Measurements from ENCODE around the gene F8A2.
"Not testable (repeated sequence)": the region's sequence is repeated elsewhere in the genome, so short reads cannot be mapped to it uniquely, and the experiment has no call there.

F8A2 gene

GRCh38 chrX:155381843-155382528 is at the start of gene F8A2:
F8A2 (plus strand) TSS chrX:155382095; CDS start chrX:155382115, 20 bp downstream.
- not testable (repeated sequence) for DNase-seq

- DNase-seq: no peak
These were observed 48.3 kb upstream of the F8A2 start for GRCh38 chrX:155333544-155334100.

- DNase-seq: no peak
These were observed 47.2 kb upstream of the F8A2 start, which contains the start of gene CLIC2 for GRCh38 chrX:155334486-155335336. CLIC2 (minus strand) TSS chrX:155334614; CDS start chrX:155334427, 187 bp downstream.

- DNase-seq: not testable (repeated sequence)
These were observed 46.6 kb upstream of the F8A2 start for GRCh38 chrX:155335337-155335712.

DNA sequence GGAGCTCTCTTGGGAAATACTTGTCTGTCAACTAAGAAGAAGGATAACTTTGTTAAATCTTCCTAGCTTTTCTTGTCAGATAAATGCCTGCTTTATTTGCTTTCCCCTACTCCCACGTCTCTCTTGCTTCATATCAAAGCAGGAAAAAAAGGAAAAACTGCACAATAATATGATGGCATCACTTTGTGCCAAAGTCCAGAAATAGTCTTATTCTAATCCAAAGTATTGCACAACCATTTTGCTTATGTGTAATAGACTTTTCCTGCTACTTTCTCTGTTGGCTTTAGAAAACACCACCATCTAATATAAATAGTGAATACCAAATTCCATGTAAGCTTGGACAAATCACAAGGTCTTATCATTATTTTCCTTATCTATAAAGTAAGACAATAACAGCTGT is 36.2 kb upstream of the F8A2 start:
- not testable (repeated sequence) for DNase-seq

GRCh38 chrX:155349448-155349847 is 32.4 kb upstream of the F8A2 start:
- not testable (repeated sequence) for DNase-seq

DNA sequence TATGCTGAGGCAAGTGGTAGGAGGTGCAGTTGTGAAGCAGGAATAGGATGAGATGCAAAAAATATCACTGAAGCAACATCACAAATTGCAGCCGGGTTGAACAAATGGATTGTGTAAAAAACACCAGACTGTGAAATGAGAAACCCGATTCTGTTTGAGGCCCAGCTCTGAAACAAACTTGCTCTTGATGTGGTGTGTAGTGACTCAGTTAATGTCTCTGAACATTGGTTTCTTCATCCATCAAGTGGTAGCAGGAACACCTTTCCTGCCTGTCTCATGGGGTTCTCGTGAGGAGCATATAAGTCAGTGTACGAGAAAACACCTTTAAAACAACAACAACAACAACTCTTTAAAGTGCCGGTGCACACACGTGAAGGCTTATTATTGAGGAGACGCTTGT is 18.2 kb upstream of the F8A2 start:
- DNase-seq: not testable (repeated sequence)

DNA sequence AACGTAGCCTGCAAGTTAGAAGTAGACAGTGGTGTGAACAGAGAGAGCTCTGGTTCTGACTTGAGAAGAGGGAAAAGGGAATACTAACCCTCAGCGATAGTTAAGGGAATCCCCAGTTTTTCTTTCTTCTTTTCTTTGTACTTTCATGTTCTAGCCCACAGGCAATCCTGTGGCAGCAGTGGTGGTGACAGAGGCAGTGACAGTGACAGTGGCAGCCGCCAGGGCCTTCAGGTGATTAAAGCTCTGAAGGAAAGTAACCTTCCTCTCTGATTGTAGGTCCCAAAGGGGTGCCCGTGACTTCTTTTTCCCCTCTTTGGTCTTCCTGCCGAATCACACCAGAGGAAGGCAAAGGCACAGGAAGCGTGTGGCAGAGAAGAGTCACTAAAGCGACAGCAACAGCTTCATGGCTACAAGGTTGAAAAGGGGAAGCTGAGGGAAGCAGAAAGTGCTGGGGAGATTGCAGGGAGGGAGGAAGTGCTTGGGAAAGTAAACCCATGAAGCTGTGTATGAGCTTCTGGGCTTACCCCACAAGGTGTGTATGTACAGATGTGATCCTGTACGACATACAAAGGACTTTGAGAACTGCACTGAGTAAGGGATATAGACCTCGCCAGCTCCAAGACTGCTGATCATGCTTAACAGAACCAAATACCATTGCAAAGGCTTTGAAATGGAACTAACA is 8.0 kb upstream of the F8A2 start:
- not testable (repeated sequence) for DNase-seq

DNA sequence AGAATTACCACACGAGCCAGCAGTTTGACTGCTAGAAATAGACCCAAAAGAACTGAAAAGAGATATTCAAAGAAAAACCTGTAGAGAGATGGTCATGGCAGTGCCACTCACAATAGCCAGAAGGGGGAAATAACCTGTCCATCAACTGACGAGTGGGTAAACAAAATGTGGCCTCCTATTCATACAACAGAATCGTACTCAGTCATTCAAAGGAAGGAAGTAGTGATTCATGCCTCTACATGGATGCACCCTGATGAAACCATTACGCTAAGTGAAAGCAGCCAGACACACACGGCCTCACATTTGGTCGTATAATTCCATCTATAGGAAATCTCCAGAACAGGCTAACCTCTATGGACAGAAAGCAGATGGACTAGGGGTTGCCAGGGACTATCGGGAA is 2.1 kb upstream of the F8A2 start:
- DNase-seq: not testable (repeated sequence)

DNA sequence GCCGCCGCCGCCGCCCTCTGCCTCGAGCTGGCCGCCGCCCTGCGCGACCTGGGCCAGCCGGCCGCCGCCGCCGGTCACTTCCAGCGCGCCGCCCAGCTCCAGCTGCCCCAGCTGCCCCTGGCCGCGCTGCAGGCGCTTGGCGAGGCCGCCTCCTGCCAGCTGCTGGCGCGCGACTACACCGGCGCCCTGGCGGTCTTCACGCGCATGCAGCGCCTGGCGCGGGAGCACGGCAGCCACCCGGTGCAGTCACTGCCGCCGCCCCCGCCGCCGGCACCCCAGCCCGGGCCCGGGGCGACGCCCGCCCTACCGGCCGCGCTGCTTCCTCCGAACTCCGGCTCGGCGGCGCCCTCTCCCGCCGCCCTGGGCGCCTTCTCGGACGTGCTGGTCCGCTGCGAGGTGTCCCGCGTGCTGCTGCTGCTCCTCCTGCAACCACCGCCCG is 653 bp downstream of the F8A2 start:
- DNase-seq: not testable (repeated sequence)

- DNase-seq: no peak
These were observed 7.7 kb downstream of the F8A2 start for GRCh38 chrX:155389634-155390033.

DNA sequence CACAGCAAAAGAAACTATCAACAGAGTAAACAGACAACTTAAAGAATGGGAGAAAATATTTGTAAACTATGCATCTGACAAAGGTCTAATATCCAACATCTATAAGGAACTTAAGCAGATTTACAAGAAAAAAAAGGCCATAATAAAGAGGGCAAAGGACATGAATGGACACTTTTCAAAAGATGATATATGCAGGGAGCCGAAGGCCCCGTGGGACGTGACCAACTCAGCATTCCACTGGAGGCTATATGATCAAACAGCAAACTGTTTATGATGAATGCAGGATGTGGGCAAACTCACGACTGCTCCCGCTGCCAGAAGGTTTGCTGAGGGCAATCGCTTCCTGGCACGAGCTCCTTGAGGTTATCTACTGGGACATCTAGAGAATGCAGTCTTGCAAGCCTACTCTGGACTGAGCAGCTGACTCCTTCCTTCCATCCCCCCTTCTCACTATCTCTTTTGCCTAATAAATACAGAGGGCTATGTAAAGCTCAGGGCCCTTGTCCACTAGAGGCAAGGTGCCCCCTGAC is 12.9 kb downstream of the F8A2 start:
- not testable (repeated sequence) for DNase-seq

- DNase-seq: no peak
These were observed 24.5 kb downstream of the F8A2 start for GRCh38 chrX:155406429-155406828.

GRCh38 chrX:155417769-155418168 is 35.9 kb downstream of the F8A2 start:
- DNase-seq: no peak

All from NCI-H1930 (cell line).